Fibroblast of villous mesenchyme (primary cell): Measurements from ENCODE around the gene ERBB4. TPM values are rescaled to one million over a fixed set of nuclear protein-coding genes. Genes with fewer than 3 reads are reported as not detected.

Experiments used
- DNase-seq: peaks from one replicate; pipeline ENCODE4 v3.0.0-alpha.2; 2010; ENCODE audit warnings: low read depth
- H3K4me3 ChIP-seq: 2 replicates; pipeline ENCODE4 v1.5.1; 2011; ENCODE audit warnings: low read depth, mild to moderate bottlenecking, low read length
- total RNA-seq: library from RNA; depleted of rRNA; stranded (reverse); fragments of >200 nt; gene quantifications from 2 replicates; pipeline ENCODE4 v1.2.3, GENCODE V29; 2012
- TF ChIP-seq, protein P1 (sequence below): IDR thresholded peaks from 2 replicates; pipeline ENCODE4 v1.5.1; 2012; ENCODE audit warnings: low read depth, mild to moderate bottlenecking, low read length; ENCODE audit not compliant: insufficient read depth

Gene ERBB4
- total RNA-seq, 1 donor, result under 0.01 TPM

DNA sequence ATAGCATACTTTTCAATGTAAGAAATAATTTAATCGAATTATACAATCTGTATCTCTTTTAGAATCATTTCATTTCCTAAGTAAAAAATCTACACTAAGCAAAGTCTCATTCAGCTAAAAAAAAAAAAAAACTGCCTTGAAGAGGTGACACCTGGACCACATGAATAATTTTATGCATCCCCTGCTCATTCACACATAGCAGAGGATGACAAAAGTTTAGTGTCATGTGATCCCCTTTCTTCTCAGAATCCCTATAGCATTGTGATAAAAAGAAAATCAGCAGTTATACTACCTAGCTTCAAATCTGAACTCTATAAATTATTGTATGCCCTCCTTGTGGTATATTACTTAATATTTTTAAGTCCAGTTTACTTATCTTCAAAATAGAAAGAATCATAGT is 603.8 kb downstream of the ERBB4 start:
- TF ChIP-seq, protein P1, sequence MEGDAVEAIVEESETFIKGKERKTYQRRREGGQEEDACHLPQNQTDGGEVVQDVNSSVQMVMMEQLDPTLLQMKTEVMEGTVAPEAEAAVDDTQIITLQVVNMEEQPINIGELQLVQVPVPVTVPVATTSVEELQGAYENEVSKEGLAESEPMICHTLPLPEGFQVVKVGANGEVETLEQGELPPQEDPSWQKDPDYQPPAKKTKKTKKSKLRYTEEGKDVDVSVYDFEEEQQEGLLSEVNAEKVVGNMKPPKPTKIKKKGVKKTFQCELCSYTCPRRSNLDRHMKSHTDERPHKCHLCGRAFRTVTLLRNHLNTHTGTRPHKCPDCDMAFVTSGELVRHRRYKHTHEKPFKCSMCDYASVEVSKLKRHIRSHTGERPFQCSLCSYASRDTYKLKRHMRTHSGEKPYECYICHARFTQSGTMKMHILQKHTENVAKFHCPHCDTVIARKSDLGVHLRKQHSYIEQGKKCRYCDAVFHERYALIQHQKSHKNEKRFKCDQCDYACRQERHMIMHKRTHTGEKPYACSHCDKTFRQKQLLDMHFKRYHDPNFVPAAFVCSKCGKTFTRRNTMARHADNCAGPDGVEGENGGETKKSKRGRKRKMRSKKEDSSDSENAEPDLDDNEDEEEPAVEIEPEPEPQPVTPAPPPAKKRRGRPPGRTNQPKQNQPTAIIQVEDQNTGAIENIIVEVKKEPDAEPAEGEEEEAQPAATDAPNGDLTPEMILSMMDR, result no peak
- no peak overlapping the region for H3K4me3 ChIP-seq
- DNase-seq, result no peak

DNA sequence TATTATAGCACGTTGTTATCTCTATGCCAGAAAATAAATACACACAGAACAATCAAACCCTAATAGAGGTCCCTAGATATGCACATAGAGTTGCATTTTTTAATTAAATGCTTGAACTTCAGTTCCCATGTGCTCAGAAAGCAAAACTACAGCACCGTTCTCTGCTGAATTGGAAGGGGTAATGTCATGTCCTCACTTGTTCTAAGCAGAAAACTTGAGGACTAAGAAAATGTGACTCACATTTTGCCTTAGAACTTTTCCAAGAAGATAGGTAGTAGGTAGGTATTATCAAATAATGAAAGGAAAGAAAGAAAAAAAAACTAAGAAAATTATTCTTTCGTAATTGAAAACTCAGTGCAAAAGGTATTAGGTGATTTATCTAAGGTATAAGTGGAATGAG is 607.3 kb downstream of the ERBB4 start:
- TF ChIP-seq, protein P1, result no peak
- H3K4me3 ChIP-seq, result no peak overlapping the region

GRCh38 chr2:211930331-211930730 is 608.3 kb downstream of the ERBB4 start:
- DNase-seq, result no peak
- TF ChIP-seq, protein P1, result no peak
- no peak overlapping the region for H3K4me3 ChIP-seq

More for the DNA sequence above, 607.3 kb downstream of the ERBB4 start:
- DNase-seq, result no peak

- no peak overlapping the region for H3K4me3 ChIP-seq
- DNase-seq, result no peak
- TF ChIP-seq, protein P1, result no peak
Observed at GRCh38 chr2:211928201-211928600, 610.4 kb downstream of the ERBB4 start.

DNA sequence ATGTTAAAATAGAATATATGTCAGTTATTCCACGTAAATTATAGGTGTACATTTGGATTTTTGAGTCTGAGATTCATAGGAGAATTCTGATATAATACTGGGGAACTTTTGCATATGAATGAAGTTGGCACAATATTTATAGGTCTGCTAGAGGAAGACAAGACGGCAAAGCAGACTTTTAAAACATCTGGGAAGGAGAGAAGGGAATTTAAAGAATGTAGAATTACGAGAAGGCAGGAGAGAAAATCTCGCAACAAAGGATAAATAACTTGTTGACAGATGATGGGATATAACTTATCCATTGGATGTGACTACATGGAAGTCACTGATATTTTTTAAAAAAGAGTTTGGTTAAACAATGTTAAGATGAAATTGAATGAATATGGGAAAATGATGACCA is 615.6 kb downstream of the ERBB4 start:
- no peak for DNase-seq
- TF ChIP-seq, protein P1, result no peak
- no peak overlapping the region for H3K4me3 ChIP-seq

DNA sequence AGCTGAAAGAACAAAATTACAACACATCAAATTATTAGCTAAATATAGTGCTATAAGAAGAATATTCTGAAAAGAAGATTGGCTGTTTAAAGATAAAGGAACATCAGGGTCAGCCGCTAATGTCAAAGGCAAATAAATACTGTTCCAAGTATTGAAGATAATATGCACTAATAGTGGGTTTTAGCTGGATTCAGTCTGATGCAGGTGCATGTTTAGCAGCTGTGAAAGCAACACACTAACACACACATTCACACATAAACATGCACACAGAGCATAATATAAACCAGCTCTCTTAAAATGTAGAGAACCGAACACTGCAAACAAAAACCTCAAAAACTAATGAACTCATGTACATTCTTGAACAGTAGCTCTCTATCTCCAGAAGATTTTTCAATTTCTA is 634.6 kb downstream of the ERBB4 start:
- no peak overlapping the region for H3K4me3 ChIP-seq
- TF ChIP-seq, protein P1, result no peak
- DNase-seq, result no peak

- TF ChIP-seq, protein P1, result no peak
- DNase-seq, result no peak
- H3K4me3 ChIP-seq, result no peak overlapping the region
Observed at GRCh38 chr2:211901226-211901846, 637.3 kb downstream of the ERBB4 start.
